Mucosa of rectum (tissue), 2 donors: ENCODE results near the gene SERPINB13.

Source experiments
- H3K27ac ChIP-seq, 2 donors: one replicate each; pipeline ENCODE4 v1.7.0; 2013; ENCODE audit warnings: inconsistent platforms in 2 of 2, low read depth in 2 of 2, low read length in 2 of 2
- H3K27me3 ChIP-seq, 2 donors: one replicate each; pipeline ENCODE4 v1.7.0; 2013; ENCODE audit warnings: low read length in 2 of 2; ENCODE audit not compliant: control insufficient read depth in 2 of 2, insufficient read depth in 2 of 2
- H3K36me3 ChIP-seq, 2 donors: one replicate each; pipeline ENCODE4 v1.7.0; 2013; ENCODE audit warnings: low read length in 2 of 2; ENCODE audit not compliant: control insufficient read depth in 2 of 2, insufficient read depth in 2 of 2
- H3K4me1 ChIP-seq, 2 donors: one replicate each; pipeline ENCODE4 v1.7.0; 2013; ENCODE audit warnings: low read length in 2 of 2, mild to moderate bottlenecking in 1 of 2; ENCODE audit not compliant: control insufficient read depth in 2 of 2, insufficient read depth in 2 of 2
- H3K4me3 ChIP-seq, 2 donors: one replicate each; pipeline ENCODE4 v1.7.0; 2013; ENCODE audit warnings: low read length in 2 of 2
- H3K9ac ChIP-seq, 2 donors: one replicate each; pipeline ENCODE4 v1.7.0; 2013; ENCODE audit warnings: low read length in 2 of 2, low read depth in 1 of 2, mild to moderate bottlenecking in 1 of 2
- H3K9me3 ChIP-seq, 2 donors: one replicate each; pipeline ENCODE4 v1.7.0; 2013; ENCODE audit warnings: low read length in 2 of 2; ENCODE audit not compliant: control insufficient read depth in 2 of 2
- donor health status: healthy.
- donor health status: Normal muscosa, but diverticular disease.

Gene SERPINB13

DNA sequence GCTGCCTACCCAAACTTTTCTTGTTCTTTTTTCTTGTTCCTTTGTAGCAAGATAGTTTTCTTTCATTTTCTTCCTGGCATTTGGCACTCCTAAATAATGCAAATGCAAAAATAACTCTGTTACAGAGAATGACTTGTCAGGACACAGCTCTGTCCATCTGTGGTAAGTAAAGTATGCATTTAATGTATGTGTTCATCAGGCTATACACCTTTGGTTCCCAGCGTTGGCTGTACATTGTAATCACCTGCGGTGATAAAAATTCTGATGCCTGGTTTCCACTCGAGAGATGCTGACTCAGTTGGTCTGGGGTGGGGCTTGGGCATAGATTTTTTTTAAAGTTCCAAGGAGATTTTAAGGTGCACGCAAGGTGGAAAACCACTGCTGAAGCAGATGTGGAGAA, at the start of gene SERPINB13:
Gene SERPINB13, plus strand, starts transcription at position 378 of the 400 bp plus-strand sequence. CDS start 1,325 bp downstream, outside the sequence.
- no peak within 1 kb of the TSS for H3K27ac ChIP-seq
- H3K4me1 ChIP-seq = no peaks in the 10 kb centered on the region
- no peak within 1 kb of the TSS for H3K9ac ChIP-seq
- no peaks in the 10 kb centered on the region for H3K36me3 ChIP-seq
- no peak within 1 kb of the TSS for H3K4me3 ChIP-seq
- H3K27me3 ChIP-seq = no peaks in the 10 kb centered on the region
- no peaks in the 10 kb centered on the region for H3K9me3 ChIP-seq

GRCh38 chr18:63539904-63540510, 47.1 kb upstream of the SERPINB13 start:
- H3K4me1 ChIP-seq = no peaks in the 10 kb centered on the region
- H3K27ac ChIP-seq = no peak overlapping the region
- no peak overlapping the region for H3K9ac ChIP-seq
- H3K36me3 ChIP-seq = no peaks in the 10 kb centered on the region
- H3K9me3 ChIP-seq = no peaks in the 10 kb centered on the region
- no peak overlapping the region for H3K4me3 ChIP-seq
- peaks cover 0 to 3% of the 10 kb centered on the region in 2 donors for H3K27me3 ChIP-seq

GRCh38 chr18:63542069-63542468, 45.1 kb upstream of the SERPINB13 start, which contains the start of gene SERPINB12:
Gene SERPINB12, plus strand, starts transcription at chr18:63542369. Its CDS starts 13,791 bp downstream, at chr18:63556160.
- no peak within 1 kb of the TSS for H3K9ac ChIP-seq
- H3K4me3 ChIP-seq = no peak within 1 kb of the TSS
- H3K27me3 ChIP-seq = peaks cover 0 to 3% of the 10 kb centered on the region in 2 donors
- no peaks in the 10 kb centered on the region for H3K9me3 ChIP-seq
- no peaks in the 10 kb centered on the region for H3K4me1 ChIP-seq
- H3K36me3 ChIP-seq = no peaks in the 10 kb centered on the region
- no peak within 1 kb of the TSS for H3K27ac ChIP-seq

GRCh38 chr18:63544017-63544416, 43.1 kb upstream of the SERPINB13 start:
- no peaks in the 10 kb centered on the region for H3K36me3 ChIP-seq
- no peaks in the 10 kb centered on the region for H3K4me1 ChIP-seq
- no peak overlapping the region for H3K9ac ChIP-seq
- peaks cover 0 to 3% of the 10 kb centered on the region in 2 donors for H3K27me3 ChIP-seq
- no peaks in the 10 kb centered on the region for H3K9me3 ChIP-seq
- no peak overlapping the region for H3K27ac ChIP-seq
- H3K4me3 ChIP-seq = no peak overlapping the region

DNA sequence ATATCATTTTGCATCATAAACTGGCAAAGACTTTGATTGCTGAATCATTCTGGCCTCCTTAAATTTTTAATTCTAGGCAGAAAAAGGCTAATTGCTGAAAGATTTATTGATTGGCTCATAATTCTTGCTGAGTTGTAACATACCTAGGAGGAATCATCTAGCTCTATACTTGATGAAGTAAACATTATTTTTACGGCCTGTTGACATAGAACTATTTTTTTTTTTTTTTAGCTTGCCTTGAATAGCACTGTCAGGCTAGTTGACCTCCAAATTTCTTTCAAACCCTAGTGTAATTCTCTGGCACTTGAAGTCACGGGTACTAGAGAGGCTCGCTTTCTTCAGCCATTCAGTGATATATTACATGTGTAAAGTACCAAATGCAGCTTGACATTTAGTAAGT, 42.1 kb upstream of the SERPINB13 start:
- Histone ChIP-seq H3K4me1 (no peaks in the 10 kb centered on the region), H3K9me3 (no peaks in the 10 kb centered on the region), H3K27me3 (peaks cover 0 to 3% of the 10 kb centered on the region in 2 donors), H3K9ac (no peak overlapping the region), H3K4me3 (no peak overlapping the region), H3K27ac (no peak overlapping the region), H3K36me3 (no peaks in the 10 kb centered on the region)

GRCh38 chr18:63550068-63550467, 37.1 kb upstream of the SERPINB13 start:
- no peaks in the 10 kb centered on the region for H3K4me1 ChIP-seq
- no peaks in the 10 kb centered on the region for H3K9me3 ChIP-seq
- H3K27ac ChIP-seq = no peak overlapping the region
- H3K9ac ChIP-seq = no peak overlapping the region
- H3K27me3 ChIP-seq = no peaks in the 10 kb centered on the region
- no peaks in the 10 kb centered on the region for H3K36me3 ChIP-seq
- H3K4me3 ChIP-seq = no peak overlapping the region

- Histone ChIP-seq H3K4me3 (no peak overlapping the region), H3K36me3 (no peaks in the 10 kb centered on the region), H3K9ac (no peak overlapping the region), H3K4me1 (no peaks in the 10 kb centered on the region), H3K9me3 (no peaks in the 10 kb centered on the region), H3K27me3 (no peaks in the 10 kb centered on the region), H3K27ac (no peak overlapping the region)
These were observed 35.4 kb upstream of the SERPINB13 start for GRCh38 chr18:63551769-63552168.

GRCh38 chr18:63552581-63552980, 34.6 kb upstream of the SERPINB13 start:
- Histone ChIP-seq H3K4me3 (no peak overlapping the region), H3K9ac (no peak overlapping the region), H3K9me3 (no peaks in the 10 kb centered on the region), H3K27me3 (no peaks in the 10 kb centered on the region), H3K4me1 (no peaks in the 10 kb centered on the region), H3K27ac (no peak overlapping the region), H3K36me3 (no peaks in the 10 kb centered on the region)

GRCh38 chr18:63553081-63553480, 34.1 kb upstream of the SERPINB13 start:
- H3K9ac ChIP-seq = no peak overlapping the region
- no peaks in the 10 kb centered on the region for H3K9me3 ChIP-seq
- no peaks in the 10 kb centered on the region for H3K36me3 ChIP-seq
- no peak overlapping the region for H3K27ac ChIP-seq
- no peaks in the 10 kb centered on the region for H3K4me1 ChIP-seq
- no peak overlapping the region for H3K4me3 ChIP-seq
- H3K27me3 ChIP-seq = no peaks in the 10 kb centered on the region

GRCh38 chr18:63559567-63560491, 27.3 kb upstream of the SERPINB13 start:
- H3K9me3 ChIP-seq = no peaks in the 10 kb centered on the region
- H3K27ac ChIP-seq = no peak overlapping the region
- H3K4me1 ChIP-seq = no peaks in the 10 kb centered on the region
- no peaks in the 10 kb centered on the region for H3K36me3 ChIP-seq
- H3K9ac ChIP-seq = no peak overlapping the region
- no peaks in the 10 kb centered on the region for H3K27me3 ChIP-seq
- no peak overlapping the region for H3K4me3 ChIP-seq
